ENCODE results near the gene CCDC28B. TPM values are rescaled to one million over a fixed set of nuclear protein-coding genes. Genes with fewer than 3 reads are reported as not detected.

The CCDC28B gene
- total RNA-seq, 2 donors from 2014 or later: 12.4 to 13.6 TPM

GRCh38 chr1:32181065-32181464 is 19.3 kb upstream of the CCDC28B start:
- H3K36me3 Mint-ChIP-seq: peaks cover 35% of the 10 kb centered on the region
- DNase-seq (ENCODE audit: low spot score): no peak
- H3K27me3 Mint-ChIP-seq: no peaks in the 10 kb centered on the region
- peak overlapping the region; percentile 88 for H3K4me3 Mint-ChIP-seq
- H3K9me3 Mint-ChIP-seq: no peaks in the 10 kb centered on the region
- H3K27ac Mint-ChIP-seq: peak overlapping the region; percentile 98 to 99
- peaks cover 45 to 49% of the 10 kb centered on the region in 2 donors for H3K4me1 Mint-ChIP-seq (ENCODE audit: low read depth in 2 of 2)
- ATAC-seq: no peak

DNA sequence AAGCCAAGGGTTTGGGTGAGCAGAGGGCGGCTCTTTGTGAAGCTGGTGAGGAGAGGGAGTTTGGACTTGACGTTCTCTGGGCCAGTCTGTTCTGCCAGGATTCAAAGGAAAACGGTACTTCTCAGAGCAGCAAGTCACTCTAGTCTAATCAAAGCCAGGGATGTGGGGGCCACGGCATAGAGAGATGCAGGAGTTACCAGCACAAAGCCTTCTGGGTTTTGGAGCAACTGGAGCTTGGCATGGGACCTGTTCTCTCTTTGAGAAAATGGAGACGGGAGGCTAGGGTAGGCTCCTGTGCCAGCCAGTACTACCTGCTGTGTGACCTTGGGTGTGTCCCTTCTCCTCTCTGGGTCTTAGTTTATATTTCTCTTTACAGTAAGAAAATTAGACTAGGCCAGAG is 18.8 kb upstream of the CCDC28B start:
- H3K4me1 Mint-ChIP-seq (ENCODE audit: low read depth in 2 of 2): peaks cover 50 to 54% of the 10 kb centered on the region in 2 donors
- no peaks in the 10 kb centered on the region for H3K9me3 Mint-ChIP-seq
- peaks cover 40% of the 10 kb centered on the region for H3K36me3 Mint-ChIP-seq
- peak overlapping the region; percentile 88 for H3K4me3 Mint-ChIP-seq
- H3K27ac Mint-ChIP-seq: peak overlapping the region; percentile 98 to 99
- no peak for ATAC-seq
- DNase-seq (ENCODE audit: low spot score): no peak
- H3K27me3 Mint-ChIP-seq: no peaks in the 10 kb centered on the region

- ATAC-seq: no peak
- Mint-ChIP-seq H3K27ac (peak overlapping the region in 1 of 2 donors; percentile 99), H3K4me1 (ENCODE audit: low read depth in 2 of 2) (peaks cover 52 to 55% of the 10 kb centered on the region in 2 donors), H3K27me3 (no peaks in the 10 kb centered on the region), H3K4me3 (peak overlapping the region; percentile 65), H3K36me3 (peaks cover 42% of the 10 kb centered on the region), H3K9me3 (no peaks in the 10 kb centered on the region)
- DNase-seq (ENCODE audit: low spot score): no peak
These were observed 18.3 kb upstream of the CCDC28B start for GRCh38 chr1:32182060-32182459.

- H3K9me3 Mint-ChIP-seq: no peaks in the 10 kb centered on the region
- DNase-seq (ENCODE audit: low spot score) (no peak), ATAC-seq (no peak)
- peaks cover 49 to 52% of the 10 kb centered on the region in 2 donors for H3K4me1 Mint-ChIP-seq (ENCODE audit: low read depth in 2 of 2)
- H3K27me3 Mint-ChIP-seq: no peaks in the 10 kb centered on the region
- H3K4me3 Mint-ChIP-seq: peak overlapping the region; percentile 70
- H3K27ac Mint-ChIP-seq: no peak overlapping the region
- H3K36me3 Mint-ChIP-seq: peaks cover 51% of the 10 kb centered on the region
These were observed 15.7 kb upstream of the CCDC28B start for GRCh38 chr1:32184650-32185049.

DNA sequence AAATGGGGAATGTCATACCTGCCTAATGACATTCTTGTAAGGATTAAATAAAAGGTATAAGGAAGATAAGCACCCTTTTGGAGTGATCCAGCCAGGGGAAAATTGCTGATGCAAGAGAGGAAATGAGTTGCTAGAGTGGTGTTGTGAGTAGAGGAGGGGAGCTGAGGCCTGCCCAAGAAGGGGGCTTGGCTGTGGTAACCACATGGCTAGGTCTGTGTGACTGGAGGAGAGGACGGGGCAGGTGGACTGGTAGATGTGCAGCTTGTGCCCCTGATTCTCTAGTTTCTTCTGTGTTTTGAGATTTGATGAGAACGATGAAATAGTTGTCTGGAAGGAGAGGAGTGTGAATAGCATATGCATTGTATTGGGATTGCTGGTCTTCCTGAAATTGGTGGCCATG is 14.3 kb upstream of the CCDC28B start:
- no peak for DNase-seq (ENCODE audit: low spot score)
- H3K4me3 Mint-ChIP-seq: peak overlapping the region; percentile 50
- peaks cover 38 to 41% of the 10 kb centered on the region in 2 donors for H3K4me1 Mint-ChIP-seq (ENCODE audit: low read depth in 2 of 2)
- H3K9me3 Mint-ChIP-seq: no peaks in the 10 kb centered on the region
- H3K36me3 Mint-ChIP-seq: peaks cover 44% of the 10 kb centered on the region
- H3K27me3 Mint-ChIP-seq: no peaks in the 10 kb centered on the region
- peak overlapping the region; percentile 55 to 65 for H3K27ac Mint-ChIP-seq
- no peak for ATAC-seq

DNA sequence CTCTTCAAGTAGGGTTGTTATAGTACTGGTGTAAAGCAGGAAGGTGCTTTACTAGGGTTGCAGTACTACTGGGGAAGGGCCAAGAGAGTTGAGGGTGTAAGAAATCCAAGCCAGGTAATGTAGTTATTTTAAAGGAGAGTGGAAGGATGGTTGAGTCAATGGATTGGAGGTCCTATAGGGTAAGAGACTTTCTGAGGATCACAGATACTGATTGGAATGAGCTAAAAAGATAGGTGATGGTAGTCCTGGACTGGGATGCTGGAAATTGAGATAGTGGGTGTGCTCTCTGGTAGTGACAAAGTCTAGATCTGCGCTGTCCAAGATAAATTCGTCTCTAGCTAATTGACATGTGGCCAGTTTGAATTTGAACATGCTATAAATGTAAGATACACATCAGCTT is 13.9 kb upstream of the CCDC28B start:
- H3K9me3 Mint-ChIP-seq: no peaks in the 10 kb centered on the region
- peaks cover 33 to 37% of the 10 kb centered on the region in 2 donors for H3K4me1 Mint-ChIP-seq (ENCODE audit: low read depth in 2 of 2)
- peak overlapping the region; percentile 50 for H3K4me3 Mint-ChIP-seq
- DNase-seq (ENCODE audit: low spot score) (no peak), ATAC-seq (no peak)
- H3K27me3 Mint-ChIP-seq: no peaks in the 10 kb centered on the region
- peak overlapping the region; percentile 55 to 65 for H3K27ac Mint-ChIP-seq
- peaks cover 42% of the 10 kb centered on the region for H3K36me3 Mint-ChIP-seq

DNA sequence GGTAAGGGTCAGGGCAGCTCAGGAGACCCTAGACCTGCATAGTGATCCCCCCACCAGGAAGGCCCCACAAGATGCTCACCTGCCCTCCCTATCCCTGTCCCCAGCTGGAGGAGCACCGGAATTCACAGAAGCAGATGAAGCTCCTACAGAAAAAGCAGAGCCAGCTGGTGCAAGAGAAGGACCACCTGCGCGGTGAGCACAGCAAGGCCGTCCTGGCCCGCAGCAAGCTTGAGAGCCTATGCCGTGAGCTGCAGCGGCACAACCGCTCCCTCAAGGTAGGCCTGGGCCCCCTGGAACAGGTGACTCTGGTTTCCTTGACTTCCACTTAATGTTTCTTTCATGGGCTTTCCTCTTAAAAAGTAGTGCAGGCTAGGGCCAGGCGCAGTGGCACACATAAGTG is 12.5 kb upstream of the CCDC28B start:
- ATAC-seq (no peak), DNase-seq (ENCODE audit: low spot score) (no peak)
- Mint-ChIP-seq H3K4me1 (ENCODE audit: low read depth in 2 of 2) (peaks cover 32 to 37% of the 10 kb centered on the region in 2 donors), H3K36me3 (peaks cover 51% of the 10 kb centered on the region), H3K9me3 (no peaks in the 10 kb centered on the region), H3K27me3 (no peaks in the 10 kb centered on the region), H3K4me3 (no peak overlapping the region), H3K27ac (no peak overlapping the region)

DNA sequence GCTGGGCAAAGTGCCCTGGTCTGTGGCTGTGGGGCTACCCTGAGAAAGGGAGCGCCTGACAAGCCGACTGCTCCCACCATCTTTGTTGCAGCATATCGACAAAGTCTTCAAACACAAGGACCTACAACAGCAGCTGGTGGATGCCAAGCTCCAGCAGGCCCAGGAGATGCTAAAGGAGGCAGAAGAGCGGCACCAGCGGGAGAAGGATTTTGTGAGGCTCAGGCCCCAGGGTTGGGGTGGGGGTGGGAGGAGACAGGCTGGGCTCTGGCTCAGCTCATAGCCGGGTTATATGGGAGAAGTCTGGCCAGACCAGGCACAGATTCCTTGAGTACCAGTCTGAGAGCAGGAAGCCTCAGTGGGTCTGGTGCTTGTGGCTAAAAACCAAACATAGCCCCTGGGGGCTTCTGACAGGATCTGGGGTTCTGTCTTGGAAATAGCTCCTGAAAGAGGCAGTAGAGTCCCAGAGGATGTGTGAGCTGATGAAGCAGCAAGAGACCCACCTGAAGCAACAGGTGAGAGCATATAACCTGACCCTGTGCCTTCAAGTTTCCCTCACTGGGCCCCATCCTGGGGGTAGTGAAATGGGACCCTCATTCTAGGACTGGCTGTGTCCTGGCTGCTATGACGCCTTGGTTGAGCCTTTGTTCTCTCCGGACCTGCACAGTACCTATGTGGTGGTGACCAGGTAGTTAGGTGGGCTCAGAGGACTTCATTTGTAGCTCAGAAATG is 8.0 kb upstream of the CCDC28B start:
- ATAC-seq (no peak), DNase-seq (ENCODE audit: low spot score) (no peak)
- Mint-ChIP-seq H3K27ac (peak overlapping the region in 1 of 2 donors; percentile 18), H3K4me3 (no peak overlapping the region), H3K36me3 (peaks cover 48% of the 10 kb centered on the region), H3K9me3 (no peaks in the 10 kb centered on the region), H3K4me1 (ENCODE audit: low read depth in 2 of 2) (peaks cover 22 to 37% of the 10 kb centered on the region in 2 donors), H3K27me3 (no peaks in the 10 kb centered on the region)

DNA sequence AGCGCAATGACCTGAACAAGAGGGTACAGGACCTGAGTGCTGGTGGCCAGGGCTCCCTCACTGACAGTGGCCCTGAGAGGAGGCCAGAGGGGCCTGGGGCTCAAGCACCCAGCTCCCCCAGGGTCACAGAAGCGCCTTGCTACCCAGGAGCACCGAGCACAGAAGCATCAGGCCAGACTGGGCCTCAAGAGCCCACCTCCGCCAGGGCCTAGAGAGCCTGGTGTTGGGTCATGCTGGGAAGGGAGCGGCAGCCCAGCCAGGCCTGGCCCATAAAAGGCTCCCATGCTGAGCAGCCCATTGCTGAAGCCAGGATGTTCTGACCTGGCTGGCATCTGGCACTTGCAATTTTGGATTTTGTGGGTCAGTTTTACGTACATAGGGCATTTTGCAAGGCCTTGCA is 5.4 kb upstream of the CCDC28B start:
- DNase-seq (ENCODE audit: low spot score) (no peak), ATAC-seq (no peak)
- Mint-ChIP-seq H3K4me1 (ENCODE audit: low read depth in 2 of 2) (peaks cover 26 to 42% of the 10 kb centered on the region in 2 donors), H3K9me3 (no peaks in the 10 kb centered on the region), H3K27ac (no peak overlapping the region), H3K27me3 (no peaks in the 10 kb centered on the region), H3K36me3 (peaks cover 38% of the 10 kb centered on the region), H3K4me3 (no peak overlapping the region)

DNA sequence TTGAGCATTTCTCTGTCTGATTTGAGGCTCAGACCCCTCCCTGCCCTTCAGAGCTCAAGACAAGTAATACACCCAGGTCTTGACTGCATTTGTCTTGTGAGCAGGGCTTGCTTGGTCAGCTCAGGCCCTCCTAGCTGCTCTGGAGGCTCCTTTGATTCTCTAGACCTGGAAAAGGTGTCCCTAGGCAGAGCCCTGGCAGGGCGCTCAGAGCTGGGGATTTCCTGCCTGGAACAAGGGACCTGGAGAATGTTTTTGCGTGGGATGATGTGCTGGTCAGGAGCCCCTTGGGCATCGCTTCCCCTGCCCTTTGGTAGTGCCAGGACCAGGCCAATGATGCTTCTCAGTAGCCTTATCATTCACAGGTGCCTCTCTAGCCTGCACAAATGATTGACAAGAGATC is 4.9 kb upstream of the CCDC28B start:
- DNase-seq (ENCODE audit: low spot score) (no peak), ATAC-seq (no peak)
- Mint-ChIP-seq H3K9me3 (no peaks in the 10 kb centered on the region), H3K36me3 (peaks cover 38% of the 10 kb centered on the region), H3K27me3 (no peaks in the 10 kb centered on the region), H3K27ac (no peak overlapping the region), H3K4me1 (ENCODE audit: low read depth in 2 of 2) (peaks cover 31 to 47% of the 10 kb centered on the region in 2 donors), H3K4me3 (no peak overlapping the region)

- Mint-ChIP-seq H3K9me3 (no peaks in the 10 kb centered on the region), H3K27ac (no peak overlapping the region), H3K36me3 (peaks cover 38% of the 10 kb centered on the region), H3K4me1 (ENCODE audit: low read depth in 2 of 2) (peaks cover 32 to 47% of the 10 kb centered on the region in 2 donors), H3K4me3 (no peak overlapping the region), H3K27me3 (no peaks in the 10 kb centered on the region)
- ATAC-seq (no peak), DNase-seq (ENCODE audit: low spot score) (no peak)
These were observed 4.2 kb upstream of the CCDC28B start for GRCh38 chr1:32195972-32196823.

DNA sequence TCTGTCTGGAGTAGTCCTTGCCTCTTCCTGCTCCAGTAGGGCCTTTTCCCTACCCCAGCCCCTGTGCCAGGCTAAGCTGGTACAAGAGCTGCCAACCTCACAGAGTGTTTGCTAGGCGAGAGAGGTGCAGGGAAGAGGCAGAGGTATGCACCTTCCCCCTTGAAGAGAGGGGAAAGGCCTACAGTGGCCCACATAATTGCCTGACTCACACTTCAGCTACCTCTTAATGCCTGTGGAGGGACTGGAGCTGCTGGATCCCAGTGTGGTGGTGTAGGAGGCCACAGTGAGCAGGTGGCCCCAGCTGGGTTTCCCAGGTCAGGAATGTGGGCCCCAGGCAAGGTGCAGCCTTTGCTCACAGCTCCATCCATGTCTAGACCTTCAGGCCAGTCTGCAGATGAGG is 3.3 kb upstream of the CCDC28B start:
- Mint-ChIP-seq H3K36me3 (peaks cover 30% of the 10 kb centered on the region), H3K27me3 (no peaks in the 10 kb centered on the region), H3K4me1 (ENCODE audit: low read depth in 2 of 2) (peaks cover 40 to 50% of the 10 kb centered on the region in 2 donors), H3K27ac (peak overlapping the region in 1 of 2 donors; percentile 18), H3K9me3 (no peaks in the 10 kb centered on the region), H3K4me3 (no peak overlapping the region)
- ATAC-seq (no peak), DNase-seq (ENCODE audit: low spot score) (no peak)

GRCh38 chr1:32197837-32198236 is 2.6 kb upstream of the CCDC28B start:
- peaks cover 25% of the 10 kb centered on the region for H3K36me3 Mint-ChIP-seq
- no peaks in the 10 kb centered on the region for H3K9me3 Mint-ChIP-seq
- no peak for ATAC-seq
- no peak overlapping the region for H3K4me3 Mint-ChIP-seq
- no peaks in the 10 kb centered on the region for H3K27me3 Mint-ChIP-seq
- H3K4me1 Mint-ChIP-seq (ENCODE audit: low read depth in 2 of 2): peaks cover 46 to 52% of the 10 kb centered on the region in 2 donors
- peak overlapping the region; percentile 18 to 87 for H3K27ac Mint-ChIP-seq
- DNase-seq (ENCODE audit: low spot score): no peak
